ENCODE measurements around the gene BTLA. TPM values are rescaled to one million over a fixed set of nuclear protein-coding genes. Genes with fewer than 3 reads are reported as not detected.
"Not testable (repeated sequence)": the region's sequence is repeated elsewhere in the genome, so short reads cannot be mapped to it uniquely, and the experiment has no call there.

The BTLA gene
- total RNA-seq, 2 donors from 2014 or later, result 0.21 to 1.4 TPM

DNA sequence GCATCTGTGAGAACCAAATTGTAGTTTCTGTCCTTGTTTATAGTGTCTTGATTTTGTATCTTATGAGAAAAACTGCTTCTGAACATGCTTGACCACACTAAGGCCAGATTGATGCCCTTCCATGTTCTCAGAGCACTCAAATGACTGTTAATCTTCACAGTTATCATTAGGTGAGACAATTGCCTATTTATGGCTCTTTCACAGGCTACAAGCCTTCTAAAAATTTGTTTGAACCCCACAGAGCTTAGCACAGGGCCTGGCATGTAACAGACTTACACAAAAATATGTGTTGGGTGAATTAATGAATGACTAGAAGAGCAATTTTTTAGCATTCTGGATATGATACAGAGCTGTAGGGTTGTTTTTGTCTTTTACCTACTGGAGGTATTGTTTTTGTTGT lies 43.1 kb downstream of the BTLA start:
- H3K27me3 Mint-ChIP-seq, result no peaks in the 10 kb centered on the region
- DNase-seq (ENCODE audit: low spot score) (no peak), ATAC-seq (no peak)
- peaks cover 19 to 27% of the 10 kb centered on the region in 2 donors for H3K4me1 Mint-ChIP-seq (ENCODE audit: low read depth in 2 of 2)
- no peaks in the 10 kb centered on the region for H3K36me3 Mint-ChIP-seq
- no peaks in the 10 kb centered on the region for H3K9me3 Mint-ChIP-seq
- no peak overlapping the region for H3K4me3 Mint-ChIP-seq
- H3K27ac Mint-ChIP-seq, result no peak overlapping the region

DNA sequence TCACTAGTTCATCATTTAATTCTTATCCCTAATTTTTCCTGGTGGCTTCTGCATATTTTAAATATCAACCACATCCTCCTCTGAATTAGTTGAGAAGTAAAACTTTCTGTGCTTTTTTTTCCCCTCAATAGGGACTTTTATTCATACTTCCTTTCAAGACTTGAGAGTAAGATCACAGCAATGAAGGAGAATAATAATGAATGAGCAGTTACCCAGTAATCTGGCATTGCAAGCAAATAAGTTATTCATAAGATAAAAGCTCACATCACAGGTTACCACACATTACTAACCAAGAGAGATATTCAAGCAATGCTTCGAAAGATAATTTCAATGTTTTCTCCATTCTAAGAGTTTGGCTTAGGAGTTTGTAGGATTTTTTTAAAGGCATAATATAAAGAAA lies 50.3 kb downstream of the BTLA start:
- DNase-seq (ENCODE audit: low spot score), result no peak
- H3K9me3 Mint-ChIP-seq, result no peaks in the 10 kb centered on the region
- ATAC-seq, result no peak
- H3K27me3 Mint-ChIP-seq, result no peaks in the 10 kb centered on the region
- H3K4me3 Mint-ChIP-seq, result no peak overlapping the region
- peaks cover 0 to 5% of the 10 kb centered on the region in 2 donors for H3K4me1 Mint-ChIP-seq (ENCODE audit: low read depth in 2 of 2)
- H3K27ac Mint-ChIP-seq, result no peak overlapping the region
- no peaks in the 10 kb centered on the region for H3K36me3 Mint-ChIP-seq

DNA sequence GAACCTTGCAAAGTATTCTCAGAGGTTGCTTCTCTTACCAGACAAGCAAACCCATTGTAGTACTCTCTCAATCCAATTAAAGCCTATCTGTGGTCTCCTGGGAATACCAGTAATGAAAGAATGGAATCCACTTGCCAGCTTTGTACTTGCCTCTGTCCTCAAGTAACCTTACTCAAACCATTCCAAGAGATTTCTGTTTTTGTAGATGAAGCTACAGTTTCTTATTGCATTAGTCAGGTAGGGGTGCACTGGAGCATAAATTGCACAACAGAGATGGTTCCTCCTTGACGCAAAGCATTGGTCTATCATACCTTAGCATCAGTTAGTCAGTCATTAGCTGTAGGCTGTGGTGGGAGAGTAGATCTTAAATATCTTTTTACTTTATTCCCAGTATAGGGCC lies 52.9 kb downstream of the BTLA start:
- ATAC-seq (peak in 1 of 2 donors; percentile 41), DNase-seq (ENCODE audit: low spot score) (no peak)
- Mint-ChIP-seq H3K4me3 (no peak overlapping the region), H3K36me3 (no peaks in the 10 kb centered on the region), H3K27me3 (no peaks in the 10 kb centered on the region), H3K9me3 (no peaks in the 10 kb centered on the region), H3K27ac (no peak overlapping the region), H3K4me1 (ENCODE audit: low read depth in 2 of 2) (peaks cover 0 to 5% of the 10 kb centered on the region in 2 donors)

DNA sequence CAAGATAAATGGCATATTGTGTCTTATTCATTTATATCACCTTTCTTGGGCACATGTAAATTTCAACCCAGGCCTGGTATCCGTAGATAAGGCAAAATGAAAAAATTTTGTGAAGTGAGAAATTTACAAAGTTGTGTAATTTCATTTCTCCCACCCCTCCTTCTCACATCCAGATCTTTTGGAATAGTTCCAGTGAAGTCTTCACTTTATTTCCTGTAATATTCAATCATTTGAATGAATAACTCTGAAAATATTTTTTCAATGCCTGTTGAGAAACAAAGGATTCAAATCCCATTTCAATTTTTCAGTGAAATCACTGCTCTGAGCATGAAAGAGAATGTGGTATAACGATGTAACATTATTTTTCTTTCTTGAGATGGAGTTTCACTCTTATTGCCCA lies 53.4 kb downstream of the BTLA start:
- Mint-ChIP-seq H3K27ac (no peak overlapping the region), H3K4me3 (no peak overlapping the region)
- no peak for DNase-seq (ENCODE audit: low spot score)

DNA sequence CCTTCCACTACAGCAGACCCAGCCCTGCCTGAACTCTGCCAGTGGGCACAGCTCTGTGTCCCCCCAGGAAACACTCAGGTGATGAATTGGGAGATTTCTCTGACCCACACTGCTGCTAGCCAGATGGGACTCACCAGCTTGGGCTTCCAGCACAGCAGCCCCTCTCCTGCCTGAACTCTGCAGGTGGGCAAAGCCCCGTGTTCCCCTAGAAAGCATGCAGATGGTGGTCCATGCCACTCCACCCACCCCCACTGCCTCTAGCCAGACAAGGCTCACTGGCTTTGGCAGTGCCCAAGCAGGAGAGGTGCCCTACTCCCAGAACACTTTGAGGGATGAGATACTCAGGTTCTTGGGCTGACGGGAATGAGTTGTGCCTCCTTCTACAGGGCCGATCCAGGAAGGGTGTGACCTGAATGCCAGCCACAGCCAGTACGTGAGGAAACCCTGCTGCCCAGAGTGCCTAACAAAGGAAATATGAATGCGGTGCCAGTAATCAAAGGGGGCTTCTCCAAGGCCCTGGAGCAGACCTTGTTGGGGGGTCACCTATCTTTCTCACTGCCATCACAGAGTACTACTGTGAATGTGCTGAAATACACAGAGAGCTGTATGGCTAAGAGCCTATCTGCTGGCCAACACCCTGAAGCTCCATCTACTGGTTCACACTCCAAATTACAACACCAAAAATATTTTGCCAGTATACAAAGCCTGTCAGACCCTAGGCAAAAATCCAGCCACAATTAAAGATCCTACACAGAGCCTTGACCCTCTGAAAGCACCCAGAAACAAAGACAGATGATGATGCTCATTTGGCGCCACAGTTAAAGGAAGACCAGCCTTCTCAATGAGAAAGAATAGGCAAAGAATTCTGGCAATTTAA lies 61.9 kb downstream of the BTLA start:
- H3K4me1 Mint-ChIP-seq (ENCODE audit: low read depth in 2 of 2), result peaks cover 9 to 10% of the 10 kb centered on the region in 2 donors
- no peak for DNase-seq (ENCODE audit: low spot score)
- no peaks in the 10 kb centered on the region for H3K27me3 Mint-ChIP-seq
- H3K27ac Mint-ChIP-seq, result no peak overlapping the region
- no peak overlapping the region for H3K4me3 Mint-ChIP-seq
- no peaks in the 10 kb centered on the region for H3K9me3 Mint-ChIP-seq
- no peaks in the 10 kb centered on the region for H3K36me3 Mint-ChIP-seq
- peak; percentile 79 to 83 for ATAC-seq

More for the DNA sequence above, 53.4 kb downstream of the BTLA start:
- Mint-ChIP-seq H3K4me1 (ENCODE audit: low read depth in 2 of 2) (peaks cover 0 to 5% of the 10 kb centered on the region in 2 donors), H3K27me3 (no peaks in the 10 kb centered on the region), H3K9me3 (no peaks in the 10 kb centered on the region), H3K36me3 (no peaks in the 10 kb centered on the region)
- no peak for ATAC-seq

DNA sequence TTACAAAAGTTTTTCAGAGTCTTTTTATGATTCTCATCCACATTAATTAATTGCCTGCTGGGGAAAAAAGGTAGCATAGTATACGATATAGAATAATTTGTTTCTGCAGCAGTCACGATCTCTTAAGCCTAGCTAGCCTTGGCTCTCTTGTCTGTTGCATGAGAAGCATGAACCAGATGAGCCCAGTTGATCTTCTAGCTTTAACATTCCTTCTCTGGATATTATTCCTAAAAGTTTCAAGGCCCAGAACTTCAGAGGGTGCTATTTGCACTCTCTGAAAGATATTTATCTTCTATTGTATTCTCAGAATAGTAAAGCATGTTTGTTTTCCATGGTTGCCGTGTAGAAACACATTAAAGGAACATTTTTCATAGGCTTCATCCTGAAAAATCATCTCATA lies 69.3 kb downstream of the BTLA start:
- Mint-ChIP-seq H3K27me3 (no peaks in the 10 kb centered on the region), H3K9me3 (no peaks in the 10 kb centered on the region), H3K36me3 (no peaks in the 10 kb centered on the region), H3K4me1 (ENCODE audit: low read depth in 2 of 2) (no peaks in the 10 kb centered on the region), H3K4me3 (no peak overlapping the region), H3K27ac (no peak overlapping the region)
- no peak for DNase-seq (ENCODE audit: low spot score)
- no peak for ATAC-seq

DNA sequence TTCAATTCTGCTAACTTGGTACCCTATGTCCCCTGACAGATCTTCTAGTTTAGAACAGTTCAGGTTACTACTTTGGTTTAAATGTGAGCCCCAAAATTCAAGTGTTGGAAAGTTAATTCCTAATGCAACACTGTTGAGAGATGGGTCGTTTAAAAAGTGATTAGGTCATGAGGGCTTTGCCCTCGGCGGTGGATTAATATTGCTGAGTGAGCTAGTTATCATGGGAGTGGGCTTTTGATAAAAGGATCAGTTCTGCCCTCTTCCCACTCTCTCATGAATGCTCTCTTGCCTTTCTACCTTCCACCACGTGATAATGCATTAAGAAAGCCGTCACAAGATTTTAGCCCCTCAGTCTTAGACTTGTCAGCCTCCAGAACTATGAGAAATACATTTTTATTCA lies 72.1 kb downstream of the BTLA start:
- no peak overlapping the region for H3K27ac Mint-ChIP-seq
- H3K27me3 Mint-ChIP-seq, result no peaks in the 10 kb centered on the region
- DNase-seq (ENCODE audit: low spot score) (no peak), ATAC-seq (no peak)
- H3K4me3 Mint-ChIP-seq, result no peak overlapping the region
- no peaks in the 10 kb centered on the region for H3K9me3 Mint-ChIP-seq
- H3K36me3 Mint-ChIP-seq, result no peaks in the 10 kb centered on the region
- no peaks in the 10 kb centered on the region for H3K4me1 Mint-ChIP-seq (ENCODE audit: low read depth in 2 of 2)

DNA sequence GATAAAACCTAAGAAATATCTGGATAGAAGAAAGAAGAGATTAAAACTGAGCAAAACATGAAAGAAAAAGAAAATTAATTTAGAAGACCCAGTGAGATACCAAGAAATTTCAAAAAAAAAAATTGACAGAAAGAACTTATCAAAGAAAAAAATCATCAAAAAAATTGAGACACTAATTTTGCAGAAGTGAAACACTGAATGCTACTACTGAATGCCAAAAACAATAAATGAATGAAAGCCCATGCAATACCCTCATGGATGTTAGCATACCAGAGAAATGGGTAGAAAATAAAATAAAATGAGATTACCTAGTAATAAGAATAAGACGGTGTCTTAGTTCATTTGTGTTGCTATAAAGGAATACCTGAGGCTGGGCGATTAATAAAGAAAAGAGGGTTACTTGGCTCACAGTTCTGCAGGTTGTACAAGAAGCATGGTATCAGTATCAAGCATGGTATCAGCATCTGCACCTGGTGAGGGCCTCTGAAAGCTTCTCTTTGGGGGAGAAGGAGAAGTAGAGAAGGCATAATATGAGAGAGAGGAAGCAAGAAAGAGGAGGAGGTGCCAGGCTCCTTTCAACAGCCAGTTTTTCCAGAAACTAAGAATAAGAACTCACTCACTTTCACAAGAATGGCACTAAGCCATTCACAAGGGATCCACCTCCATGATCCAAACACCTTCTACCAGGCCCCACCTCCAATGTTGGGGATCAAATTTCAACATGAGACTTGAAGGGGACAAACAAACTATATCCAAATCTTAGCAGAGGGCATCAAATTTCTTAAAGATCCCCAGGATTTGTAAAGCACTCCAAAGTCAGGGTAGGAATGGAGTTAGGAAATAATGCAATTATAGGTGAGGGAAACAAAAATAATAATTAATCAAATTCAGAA lies 73.2 kb downstream of the BTLA start:
- Mint-ChIP-seq H3K27me3 (peaks cover 0 to 4% of the 10 kb centered on the region in 2 donors), H3K9me3 (no peaks in the 10 kb centered on the region), H3K27ac (no peak overlapping the region), H3K4me1 (ENCODE audit: low read depth in 2 of 2) (no peaks in the 10 kb centered on the region), H3K4me3 (no peak overlapping the region), H3K36me3 (no peaks in the 10 kb centered on the region)
- ATAC-seq, result no peak
- DNase-seq (ENCODE audit: low spot score), result no peak

DNA sequence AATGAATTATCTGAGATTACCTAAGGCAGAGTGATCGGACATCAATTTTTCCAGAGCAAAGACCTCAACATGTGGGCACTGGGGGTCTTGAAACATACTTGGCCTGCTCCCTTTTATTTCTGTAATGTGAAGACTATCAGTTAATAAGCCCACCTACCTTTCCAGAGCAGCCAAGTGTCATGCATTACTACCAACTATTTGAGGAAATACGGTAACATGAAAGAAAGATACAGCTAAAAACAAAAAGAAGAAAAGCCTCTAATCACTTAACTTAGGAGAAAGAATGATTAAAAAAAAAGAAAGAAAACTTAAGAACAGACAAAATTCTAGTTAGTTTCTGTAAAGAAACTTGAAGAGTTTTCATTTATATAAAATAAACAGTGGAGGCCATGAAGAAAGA lies 73.9 kb downstream of the BTLA start:
- Mint-ChIP-seq H3K4me1 (ENCODE audit: low read depth in 2 of 2) (no peaks in the 10 kb centered on the region), H3K27ac (no peak overlapping the region), H3K27me3 (peaks cover 0 to 4% of the 10 kb centered on the region in 2 donors), H3K36me3 (no peaks in the 10 kb centered on the region), H3K4me3 (no peak overlapping the region), H3K9me3 (no peaks in the 10 kb centered on the region)
- no peak for ATAC-seq
- no peak for DNase-seq (ENCODE audit: low spot score)

DNA sequence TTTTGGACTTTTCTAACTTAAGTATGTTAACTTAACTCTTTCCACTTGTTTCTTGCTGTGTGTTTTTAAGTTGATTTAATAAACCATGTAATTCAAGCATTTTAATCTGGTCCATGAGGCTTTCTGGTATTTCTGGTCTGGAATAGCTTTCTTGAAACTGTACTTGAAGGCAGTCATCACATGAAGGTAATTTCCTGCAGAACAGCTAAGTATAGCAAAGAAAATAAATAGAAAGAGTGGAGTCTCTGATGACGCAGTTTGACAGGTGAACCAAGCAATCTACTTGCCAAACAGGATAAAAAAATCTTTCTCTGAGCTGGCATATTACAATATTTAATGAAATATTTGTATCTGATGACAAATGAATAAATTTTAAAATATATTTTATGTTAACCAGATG lies 74.9 kb downstream of the BTLA start:
- ATAC-seq, result no peak
- Mint-ChIP-seq H3K4me1 (ENCODE audit: low read depth in 2 of 2) (no peaks in the 10 kb centered on the region), H3K27ac (no peak overlapping the region), H3K9me3 (no peaks in the 10 kb centered on the region), H3K36me3 (no peaks in the 10 kb centered on the region), H3K4me3 (no peak overlapping the region), H3K27me3 (peaks cover 0 to 4% of the 10 kb centered on the region in 2 donors)
- no peak for DNase-seq (ENCODE audit: low spot score)

DNA sequence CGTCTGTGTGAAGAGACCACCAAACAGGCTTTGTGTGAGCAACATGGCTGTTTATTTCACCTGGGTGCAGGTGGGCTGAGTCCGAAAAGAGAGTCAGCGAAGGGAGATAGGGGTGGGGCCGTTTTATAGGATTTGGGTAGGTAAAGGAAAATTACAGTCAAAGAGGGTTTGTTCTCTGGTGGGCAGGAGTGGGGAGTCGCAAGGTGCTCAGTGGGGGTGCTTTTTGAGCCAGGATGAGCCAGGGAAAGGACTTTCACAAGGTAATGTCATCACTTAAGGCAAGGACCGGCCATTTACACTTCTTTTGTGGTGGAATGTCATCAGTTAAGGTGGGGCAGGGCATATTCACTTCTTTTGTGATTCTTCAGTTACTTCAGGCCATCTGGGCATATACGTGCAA lies 76.4 kb downstream of the BTLA start:
- H3K36me3 Mint-ChIP-seq; H3K9me3 Mint-ChIP-seq; H3K4me3 Mint-ChIP-seq; H3K27me3 Mint-ChIP-seq; H3K27ac Mint-ChIP-seq; DNase-seq (ENCODE audit: low spot score); ATAC-seq; H3K4me1 Mint-ChIP-seq (ENCODE audit: low read depth in 2 of 2): not testable (repeated sequence)

DNA sequence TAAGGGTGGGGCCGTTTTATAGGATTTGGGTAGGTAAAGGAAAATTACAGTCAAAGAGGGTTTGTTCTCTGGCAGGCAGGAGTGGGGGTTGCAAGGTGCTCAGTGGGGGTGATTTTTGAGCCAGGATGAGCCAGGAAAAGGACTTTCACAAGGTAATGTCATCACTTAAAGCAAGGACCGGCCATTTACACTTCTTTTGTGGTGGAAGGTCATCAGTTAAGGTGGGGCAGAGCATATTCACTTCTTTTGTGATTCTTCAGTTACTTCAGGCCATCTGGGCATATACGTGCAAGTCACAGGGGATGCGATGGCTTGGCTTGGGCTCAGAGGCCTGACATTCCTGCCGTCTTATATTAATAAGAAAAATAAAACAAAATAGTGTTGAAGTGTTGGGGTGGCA lies 80.7 kb downstream of the BTLA start:
- not testable (repeated sequence) for H3K4me3 Mint-ChIP-seq; H3K27ac Mint-ChIP-seq; ATAC-seq; H3K4me1 Mint-ChIP-seq (ENCODE audit: low read depth in 2 of 2); H3K27me3 Mint-ChIP-seq; H3K36me3 Mint-ChIP-seq; DNase-seq (ENCODE audit: low spot score); H3K9me3 Mint-ChIP-seq

DNA sequence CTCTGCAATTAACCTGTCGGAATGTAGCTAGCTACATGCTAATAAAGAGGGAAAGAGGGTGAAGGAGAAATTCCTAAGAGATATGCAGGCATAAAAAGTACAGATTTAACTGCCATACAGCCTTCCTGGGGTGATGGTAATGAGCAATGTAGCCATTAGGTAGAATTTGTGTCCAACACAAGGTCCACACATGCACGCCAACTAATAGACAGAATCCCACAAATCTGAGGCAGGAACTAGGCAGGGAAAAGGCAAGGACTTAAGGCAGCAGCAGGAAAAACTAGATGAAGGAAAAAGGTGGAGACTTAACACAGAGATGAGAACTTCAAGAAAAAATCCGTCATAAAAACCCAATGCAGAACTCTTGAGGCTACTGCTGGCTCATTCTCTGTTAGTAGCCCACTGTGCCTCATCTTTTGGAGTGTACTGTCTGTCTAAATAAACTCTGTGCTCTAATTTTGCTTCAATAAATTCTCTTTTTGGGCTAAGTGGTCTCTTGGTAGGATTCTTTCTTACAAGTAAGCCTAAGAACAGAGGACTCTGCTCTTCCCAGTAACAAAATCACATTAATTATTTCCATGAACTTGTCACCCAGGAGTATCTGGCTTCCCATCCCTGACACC lies 81.5 kb downstream of the BTLA start:
- ATAC-seq (no peak), DNase-seq (ENCODE audit: low spot score) (no peak)
- Mint-ChIP-seq H3K9me3 (no peaks in the 10 kb centered on the region), H3K27me3 (peaks cover 0 to 10% of the 10 kb centered on the region in 2 donors), H3K36me3 (no peaks in the 10 kb centered on the region), H3K27ac (no peak overlapping the region), H3K4me1 (ENCODE audit: low read depth in 2 of 2) (peaks cover 3% of the 10 kb centered on the region in 2 donors), H3K4me3 (no peak overlapping the region)
